ENCODE results near the gene PTEN. TPM values are rescaled to one million over a fixed set of nuclear protein-coding genes. Genes with fewer than 3 reads are reported as not detected.

The PTEN gene
- total and polyA plus RNA-seq, 4 donors, result 29.4 to 334 (median 64.1) TPM

GRCh38 chr10:87836098-87836497, 27.3 kb upstream of the PTEN start:
- no peak overlapping the region for H3K27ac ChIP-seq (ENCODE audit: low read depth in 1 of 2, low read length in 1 of 2)
- ATAC-seq (ENCODE audit: insufficient read depth, low FRiP score) (no peak), DNase-seq (no peak)
- no peaks in the 10 kb centered on the region for H3K9me3 ChIP-seq (ENCODE audit: control insufficient read depth in 4 of 4, insufficient read depth in 3 of 4, low read length in 3 of 4)
- H3K27me3 ChIP-seq (ENCODE audit: control insufficient read depth in 3 of 3, insufficient read depth in 3 of 3, low read length in 2 of 3), result no peaks in the 10 kb centered on the region
- H3K36me3 ChIP-seq (ENCODE audit: control insufficient read depth in 4 of 4, insufficient read depth in 4 of 4, low read length in 4 of 4), result no peaks in the 10 kb centered on the region
- H3K4me1 ChIP-seq (ENCODE audit: control insufficient read depth in 5 of 5, insufficient read depth in 5 of 5, low read length in 5 of 5), result no peaks in the 10 kb centered on the region
- no peak for TF ChIP-seq CTCF (IDR thresholded peaks at IDR 0.05; ENCODE audit: control extremely low read depth, extremely low read depth)
- no peak overlapping the region for H3K9ac ChIP-seq (ENCODE audit: insufficient read depth in 1 of 2, low read length in 2 of 2)
- no peak overlapping the region for H3K4me3 ChIP-seq
- 83 to 97% methylated on average over 4 of the region's 4 CpGs for WGBS, 2 donors

- H3K27me3 ChIP-seq (ENCODE audit: control insufficient read depth in 3 of 3, insufficient read depth in 3 of 3, low read length in 2 of 3), result no peaks in the 10 kb centered on the region
- H3K9me3 ChIP-seq (ENCODE audit: control insufficient read depth in 4 of 4, insufficient read depth in 3 of 4, low read length in 3 of 4), result no peaks in the 10 kb centered on the region
- DNase-seq (no peak), ATAC-seq (ENCODE audit: insufficient read depth, low FRiP score) (no peak)
- H3K36me3 ChIP-seq (ENCODE audit: control insufficient read depth in 4 of 4, insufficient read depth in 4 of 4, low read length in 4 of 4), result no peaks in the 10 kb centered on the region
- H3K4me3 ChIP-seq, result no peak overlapping the region
- peaks cover 0 to 1% (median 0%) of the 10 kb centered on the region in 5 donors for H3K4me1 ChIP-seq (ENCODE audit: control insufficient read depth in 5 of 5, insufficient read depth in 5 of 5, low read length in 5 of 5)
- H3K27ac ChIP-seq (ENCODE audit: low read depth in 1 of 2, low read length in 1 of 2), result no peak overlapping the region
- TF ChIP-seq CTCF (IDR thresholded peaks at IDR 0.05; ENCODE audit: control extremely low read depth, extremely low read depth), result no peak
- no peak overlapping the region for H3K9ac ChIP-seq (ENCODE audit: insufficient read depth in 1 of 2, low read length in 2 of 2)
These were observed 26.0 kb upstream of the PTEN start for GRCh38 chr10:87837445-87837844.

- ATAC-seq (ENCODE audit: insufficient read depth, low FRiP score), result no peak
These were observed 24.8 kb upstream of the PTEN start for GRCh38 chr10:87838650-87839049.

More at GRCh38 chr10:87838650-87839049, 24.8 kb upstream of the PTEN start:
- Histone ChIP-seq H3K36me3 (ENCODE audit: control insufficient read depth in 4 of 4, insufficient read depth in 4 of 4, low read length in 4 of 4) (no peaks in the 10 kb centered on the region), H3K4me3 (no peak overlapping the region), H3K27me3 (ENCODE audit: control insufficient read depth in 3 of 3, insufficient read depth in 3 of 3, low read length in 2 of 3) (no peaks in the 10 kb centered on the region), H3K27ac (ENCODE audit: low read depth in 1 of 2, low read length in 1 of 2) (no peak overlapping the region), H3K9ac (ENCODE audit: insufficient read depth in 1 of 2, low read length in 2 of 2) (no peak overlapping the region), H3K4me1 (ENCODE audit: control insufficient read depth in 5 of 5, insufficient read depth in 5 of 5, low read length in 5 of 5) (peaks cover 0 to 1% (median 0%) of the 10 kb centered on the region in 5 donors), H3K9me3 (ENCODE audit: control insufficient read depth in 4 of 4, insufficient read depth in 3 of 4, low read length in 3 of 4) (no peaks in the 10 kb centered on the region)
- WGBS, 2 donors, result 77 to 83% methylated on average over 2 of the region's 2 CpGs
- DNase-seq, result no peak
- TF ChIP-seq CTCF (IDR thresholded peaks at IDR 0.05; ENCODE audit: control extremely low read depth, extremely low read depth), result no peak

Measured in lung (tissue), 12 donors.